ENCODE results near the gene SLC4A7. TPM values are rescaled to one million over a fixed set of nuclear protein-coding genes. Genes with fewer than 3 reads are reported as not detected.

Gene SLC4A7
- total and polyA plus RNA-seq, 10 of the 15 experiments (the other 5 are each of a cell fraction or from before 2014, with no cell fraction given): 4.4 to 41.4 (median 18.3) TPM

GRCh38 chr3:27335571-27335970, 148.6 kb downstream of the SLC4A7 start:
- Histone ChIP-seq H3K4me1 (ENCODE audit: control insufficient read depth, insufficient read depth, low read length) (no peaks in the 10 kb centered on the region), H4K20me1 (ENCODE audit: control insufficient read depth, insufficient read depth) (no peaks in the 10 kb centered on the region), H3K9me3 (replicated peaks; ENCODE audit: control insufficient read depth, insufficient read depth, low read length) (no peaks in the 10 kb centered on the region; the same call in 2 of the 3 replicates), H3K27ac (ENCODE audit: control insufficient read depth, insufficient read depth) (no peak overlapping the region), H3K36me3 (ENCODE audit: control insufficient read depth in 2 of 2, insufficient read depth in 2 of 2, low read length in 1 of 2) (no peaks in the 10 kb centered on the region), H3K79me2 (ENCODE audit: control insufficient read depth, insufficient read depth, low read length) (no peaks in the 10 kb centered on the region), H3K27me3 (replicated peaks in 1 of 2; ENCODE audit: control insufficient read depth in 2 of 2, insufficient read depth in 2 of 2, low read length in 1 of 2) (no peaks in the 10 kb centered on the region), H3K4me2 (ENCODE audit: control insufficient read depth, insufficient read depth) (no peak overlapping the region), H2AFZ (ENCODE audit: control insufficient read depth, low read depth, low read length) (no peak overlapping the region), H3K4me3 (no peak overlapping the region), H3K9ac (ENCODE audit: control insufficient read depth, insufficient read depth, low read length) (no peak overlapping the region)
- FAIRE-seq: no peak
- POLR2A ChIA-PET: no interaction called here
- RAD21 ChIA-PET (ENCODE audit: unreplicated experiment): no interaction called here
- intact Hi-C loops (cut with micrococcal nuclease; ENCODE audit: unreplicated experiment) (no loop called here), in situ Hi-C loops (cut with MboI) (no loop called here)
- BruUV-seq (replicated peaks): no TSS peak
- SMC1A ChIA-PET (ENCODE audit: uncharacterized antibody, unreplicated experiment): no interaction called here
- 27% methylated on average over 1 of the region's 1 CpG for WGBS (ENCODE audit: insufficient coverage, insufficient replicate concordance, low lambda C conversion rate, missing lambda C conversion rate)
- CTCF ChIA-PET: no interaction called here
- no peak for ATAC-seq
- no peak for DNase-seq (ENCODE audit: low read depth, low spot score)
- no peak for TF ChIP-seq SMAD5 (IDR thresholded peaks at IDR 0.05; ENCODE audit: low read depth)
- no peak for TF ChIP-seq TCF12 (IDR thresholded peaks at IDR 0.05; ENCODE audit: low read depth, low read length)
- TF ChIP-seq BACH1 (IDR thresholded peaks at IDR 0.05; ENCODE audit: borderline replicate concordance): no peak
- TF ChIP-seq EGR1 (IDR thresholded peaks at IDR 0.05; ENCODE audit: borderline replicate concordance in 1 of 2, low read depth in 2 of 2, low read length in 2 of 2): no peak
- no peak for TF ChIP-seq SMC3 (IDR thresholded peaks at IDR 0.05; ENCODE audit: borderline replicate concordance, low read length)
- no peak for TF ChIP-seq E2F4 (IDR thresholded peaks at IDR 0.05; ENCODE audit: low read depth, low read length)
- TF ChIP-seq IKZF2 (IDR thresholded peaks at IDR 0.05): no peak
- no peak for TF ChIP-seq ELK1 (IDR thresholded peaks at IDR 0.05; ENCODE audit: low read depth, low read length)
- no peak for TF ChIP-seq IKZF1 (conservative IDR thresholded peaks at IDR 0.05)
- no peak for TF ChIP-seq NR2F1 (conservative IDR thresholded peaks at IDR 0.05)

Measured in GM12878 (cell line).